ENCODE data around the gene PLGRKT. TPM values are rescaled to one million over a fixed set of nuclear protein-coding genes. Genes with fewer than 3 reads are reported as not detected.

The PLGRKT gene
- total and polyA plus RNA-seq, 11 donors: 20.8 to 37.2 (median 31.0) TPM

GRCh38 chr9:5483306-5483705 is 45.6 kb upstream of the PLGRKT start:
- Histone ChIP-seq H3K4me3 (no peak overlapping the region), H3K36me3 (no peaks in the 10 kb centered on the region), H3K27me3 (no peaks in the 10 kb centered on the region), H3K4me1 (peaks cover 0 to 7% (median 0%) of the 10 kb centered on the region in 12 donors), H3K27ac (no peak overlapping the region), H3K9me3 (no peaks in the 10 kb centered on the region)
- DNase-seq (no peak), ATAC-seq (no peak)
- no peak for TF ChIP-seq CTCF (IDR thresholded peaks at IDR 0.05)
- no peak for TF ChIP-seq POLR2A (IDR thresholded peaks at IDR 0.05)
- intact Hi-C loops (cut with DNase I): no loop called here
- WGBS, 4 donors: 72 to 95% (median 83%) methylated on average over 2 of the region's 2 CpGs

- TF ChIP-seq CTCF (IDR thresholded peaks at IDR 0.05) (no peak), POLR2A (IDR thresholded peaks at IDR 0.05) (no peak)
- Histone ChIP-seq H3K4me1 (peaks cover 0 to 3% (median 0%) of the 10 kb centered on the region in 12 donors), H3K4me3 (no peak overlapping the region), H3K27ac (no peak overlapping the region), H3K27me3 (no peaks in the 10 kb centered on the region), H3K36me3 (no peaks in the 10 kb centered on the region), H3K9me3 (no peaks in the 10 kb centered on the region)
- ATAC-seq (no peak), DNase-seq (no peak)
- 84 to 94% (median 87%) methylated on average over 8 of the region's 8 CpGs for WGBS, 4 donors
- intact Hi-C loops (cut with DNase I): no loop called here
Measured at GRCh38 chr9:5482194-5482593, 44.5 kb upstream of the PLGRKT start.

GRCh38 chr9:5481322-5482040 is 43.8 kb upstream of the PLGRKT start:
- Histone ChIP-seq H3K4me1 (peaks cover 0 to 3% (median 0%) of the 10 kb centered on the region in 12 donors), H3K9me3 (no peaks in the 10 kb centered on the region), H3K27ac (no peak overlapping the region), H3K27me3 (no peaks in the 10 kb centered on the region), H3K36me3 (no peaks in the 10 kb centered on the region), H3K4me3 (no peak overlapping the region)
- no peak for DNase-seq
- ATAC-seq: no peak
- TF ChIP-seq POLR2A (IDR thresholded peaks at IDR 0.05) (no peak), CTCF (IDR thresholded peaks at IDR 0.05) (no peak)
- WGBS, 4 donors: 84 to 93% (median 89%) methylated on average over 5 of the region's 5 CpGs
- intact Hi-C loops (cut with DNase I): no loop called here

GRCh38 chr9:5480919-5481318 is 43.2 kb upstream of the PLGRKT start:
- peaks cover 0 to 3% (median 0%) of the 10 kb centered on the region in 12 donors for H3K4me1 ChIP-seq
- H3K9me3 ChIP-seq: no peaks in the 10 kb centered on the region
- TF ChIP-seq POLR2A (IDR thresholded peaks at IDR 0.05): no peak
- TF ChIP-seq CTCF (IDR thresholded peaks at IDR 0.05): no peak
- DNase-seq (no peak), ATAC-seq (no peak)
- H3K27me3 ChIP-seq: no peaks in the 10 kb centered on the region
- no peak overlapping the region for H3K27ac ChIP-seq
- intact Hi-C loops (cut with DNase I): no loop called here
- WGBS, 4 donors: 92 to 94% (median 93%) methylated on average over 4 of the region's 4 CpGs
- H3K36me3 ChIP-seq: no peaks in the 10 kb centered on the region
- no peak overlapping the region for H3K4me3 ChIP-seq
